CD4-positive, alpha-beta T cell treated with Interleukin-17A for 4 hours (primary cell): ENCODE measurements around the gene PCDH9.
"Not testable (repeated sequence)": the region's sequence is repeated elsewhere in the genome, so short reads cannot be mapped to it uniquely, and the experiment has no call there.

Experiments used
- DNase-seq: peaks from one replicate; pipeline ENCODE4 v3.0.0-alpha.2; 2020; ENCODE audit warnings: mixed read lengths

Gene PCDH9

DNA sequence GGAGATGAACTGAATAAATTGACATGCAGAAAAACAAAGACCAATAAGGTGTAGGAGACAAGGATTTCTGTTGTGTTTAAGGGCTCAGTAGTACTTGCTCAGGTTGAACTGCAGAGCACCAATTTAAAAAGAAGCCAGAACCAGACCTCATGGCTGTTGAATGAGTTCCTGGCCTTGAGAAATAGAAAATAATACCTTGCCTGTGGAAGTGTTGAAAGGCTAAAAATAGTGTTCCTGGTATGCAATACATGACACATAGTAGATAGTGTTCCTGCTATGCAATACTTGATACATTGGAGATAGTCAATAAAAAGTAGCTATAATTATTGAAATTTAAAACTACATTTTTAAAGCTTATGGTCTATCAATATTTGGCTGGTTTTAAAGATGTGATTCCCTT is 595.8 kb downstream of the PCDH9 start:
- no peak for DNase-seq

DNA sequence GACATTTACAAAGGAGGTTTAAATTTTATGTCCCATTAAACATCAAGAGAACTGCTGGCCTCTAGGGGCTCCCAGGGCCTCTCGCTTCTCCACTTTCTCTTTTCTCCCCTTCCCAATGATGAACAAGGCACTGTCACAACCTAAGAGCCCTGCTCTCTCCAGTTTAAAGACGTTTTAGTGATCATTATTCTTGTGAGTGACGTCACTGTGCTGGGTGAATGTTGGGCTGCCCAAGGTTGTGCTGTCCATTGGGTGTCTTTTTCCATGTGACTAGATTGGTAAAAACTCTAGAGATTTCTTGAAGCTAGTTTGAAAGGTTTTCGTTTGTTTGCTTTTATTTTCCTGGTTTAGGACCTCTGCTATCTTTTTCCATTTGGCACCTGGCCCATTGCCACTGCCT is 602.6 kb downstream of the PCDH9 start:
- DNase-seq = no peak

DNA sequence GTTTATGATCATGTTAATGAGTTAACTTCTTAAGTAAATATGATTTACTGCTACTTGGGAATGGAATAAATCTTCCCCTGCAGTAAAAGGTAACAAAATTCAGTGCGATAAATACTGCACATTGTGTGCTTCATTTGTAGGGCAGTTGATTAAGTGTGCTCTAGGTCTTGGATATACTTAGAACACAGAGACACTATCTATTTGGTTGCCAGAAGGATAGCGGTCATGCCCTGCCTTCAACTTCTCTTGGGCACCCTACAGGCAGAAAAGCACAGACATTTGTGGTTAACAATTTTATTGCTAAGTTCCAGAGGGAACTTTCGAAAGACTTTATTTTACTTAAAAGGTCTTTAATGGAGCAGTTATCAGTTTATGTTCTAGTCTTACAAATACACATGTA is 605.8 kb downstream of the PCDH9 start:
- DNase-seq = no peak

DNA sequence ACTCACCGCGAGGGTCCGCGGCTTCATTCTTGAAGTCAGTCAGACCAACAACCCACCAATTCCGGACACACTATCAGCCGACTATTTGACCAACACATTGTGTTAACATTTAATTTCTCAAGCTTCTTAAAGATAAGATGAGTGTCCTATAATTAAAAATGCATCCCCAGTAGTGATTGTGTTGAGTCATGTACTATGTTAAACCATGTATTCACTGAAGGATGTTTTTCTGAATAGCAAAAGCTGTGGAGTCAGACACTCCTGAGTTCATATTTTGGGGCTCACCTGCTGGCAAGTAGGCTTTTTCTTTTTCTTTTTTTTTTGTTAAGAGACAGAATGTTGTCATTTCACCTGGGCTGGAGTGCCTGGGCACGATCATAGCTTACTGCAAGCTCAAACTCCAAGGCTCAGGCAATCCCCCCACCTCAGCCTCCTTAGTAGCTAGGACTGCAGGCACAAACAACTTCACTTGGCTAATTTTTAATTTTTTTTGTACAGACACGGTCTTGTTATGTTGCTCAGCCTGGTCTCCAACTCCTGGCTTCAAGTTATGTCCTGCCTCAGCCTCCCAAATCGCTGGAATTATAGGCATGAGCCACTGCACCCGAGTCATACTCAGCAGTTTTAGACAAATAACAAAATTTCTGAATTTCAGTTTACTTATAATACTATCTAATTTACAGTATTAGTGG is 606.9 kb downstream of the PCDH9 start:
- no peak for DNase-seq

DNA sequence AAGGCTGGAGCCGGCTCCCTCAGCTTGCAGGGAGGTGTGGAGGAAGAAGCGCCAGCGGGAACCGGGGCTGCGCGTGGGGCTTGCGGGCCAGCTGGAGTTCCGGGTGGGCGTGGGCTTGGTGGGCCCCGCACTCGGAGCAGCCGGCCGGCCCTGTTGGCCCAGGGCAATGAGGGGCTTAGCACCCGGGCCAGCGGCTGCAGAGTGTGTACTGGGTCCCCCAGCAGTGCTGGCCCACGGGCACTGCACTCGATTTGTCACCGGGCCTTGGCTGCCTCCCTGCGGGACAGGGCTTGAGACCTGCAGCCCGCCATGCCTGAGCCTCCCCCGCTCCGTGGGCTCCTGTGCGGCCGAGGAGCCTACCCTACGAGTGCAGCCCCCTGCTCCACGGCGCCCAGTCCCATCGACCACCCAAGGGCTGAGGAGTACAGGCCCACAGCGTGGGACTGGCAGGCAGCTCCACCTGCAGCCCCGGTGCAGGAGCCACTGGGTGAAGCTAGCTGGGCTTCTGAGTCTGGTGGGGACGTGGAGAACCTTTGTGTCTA is 608.2 kb downstream of the PCDH9 start:
- DNase-seq = not testable (repeated sequence)

DNA sequence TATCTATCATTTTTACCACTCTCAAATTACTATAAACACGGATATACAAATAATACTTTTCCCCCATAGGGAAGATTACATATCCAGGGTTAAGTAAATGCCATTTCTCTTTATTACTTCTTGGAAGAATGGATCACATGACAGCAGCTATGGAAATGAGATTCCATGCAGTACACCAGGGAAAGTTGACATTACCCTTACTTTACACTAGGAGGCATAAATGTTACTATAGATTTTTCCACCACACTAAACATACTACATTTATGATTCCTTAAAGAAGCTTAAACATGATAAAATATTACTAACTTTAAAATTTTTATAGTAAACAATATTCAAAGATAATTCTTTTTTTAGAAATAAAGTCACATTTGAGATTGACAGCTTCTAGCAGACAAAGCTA is 611.4 kb downstream of the PCDH9 start:
- no peak for DNase-seq

DNA sequence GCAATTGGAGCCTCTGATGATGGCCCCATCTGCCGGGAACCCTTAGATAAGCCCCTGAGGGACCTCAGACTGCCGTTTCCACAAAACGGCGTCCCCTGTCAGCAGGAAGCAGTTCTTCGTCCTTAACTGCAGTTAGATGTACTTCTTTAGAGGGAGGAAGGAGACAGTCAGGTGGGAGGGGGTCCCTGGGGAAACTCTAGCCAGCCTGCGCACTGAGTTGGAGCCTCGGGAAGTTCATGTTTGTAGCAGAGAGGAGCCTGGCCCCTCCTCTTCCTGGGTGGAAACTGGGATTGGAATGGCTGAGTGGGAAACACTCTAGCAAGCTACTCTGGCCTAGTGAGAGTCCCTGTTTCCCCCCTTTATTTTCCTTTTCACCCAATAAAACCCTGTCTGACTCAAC is 612.4 kb downstream of the PCDH9 start:
- DNase-seq = no peak

DNA sequence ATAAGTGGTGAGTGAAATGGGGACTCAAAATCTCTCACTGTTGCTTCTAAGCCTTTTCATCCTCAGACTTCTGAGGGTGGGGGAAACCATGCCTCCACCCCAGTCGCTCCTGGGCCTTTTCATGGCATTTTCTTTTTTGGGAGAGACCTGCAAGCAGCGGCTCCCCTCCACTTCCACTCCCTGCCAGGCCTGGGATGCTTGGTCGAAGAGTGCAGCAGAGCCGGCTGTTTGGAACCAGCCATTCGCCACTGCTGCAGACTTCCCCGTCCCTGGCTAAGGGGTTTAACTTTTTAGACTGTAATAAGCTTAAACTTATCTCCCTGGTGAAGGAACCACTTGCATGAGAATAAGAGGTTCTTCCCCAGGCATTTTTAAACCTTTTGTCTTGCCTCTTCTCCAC is 617.2 kb downstream of the PCDH9 start:
- DNase-seq = no peak

DNA sequence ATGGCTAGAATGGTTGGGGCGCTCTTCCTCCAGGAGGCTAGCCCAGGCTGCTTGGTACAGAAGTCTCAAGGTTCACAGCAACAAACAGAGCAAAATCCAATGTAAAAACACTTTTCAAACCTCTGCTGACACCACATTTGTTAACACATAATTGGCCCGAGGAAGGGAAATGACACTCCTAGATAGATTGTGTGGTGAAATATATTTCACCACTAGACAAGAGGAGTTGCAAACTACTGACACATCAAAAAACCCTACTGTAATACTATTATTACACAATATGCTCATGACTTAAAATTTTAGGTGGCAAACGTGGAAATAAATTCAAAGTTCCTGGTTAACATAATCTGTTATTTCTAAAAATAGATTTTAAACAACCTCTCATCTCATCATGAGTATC is 643.6 kb downstream of the PCDH9 start:
- no peak for DNase-seq

DNA sequence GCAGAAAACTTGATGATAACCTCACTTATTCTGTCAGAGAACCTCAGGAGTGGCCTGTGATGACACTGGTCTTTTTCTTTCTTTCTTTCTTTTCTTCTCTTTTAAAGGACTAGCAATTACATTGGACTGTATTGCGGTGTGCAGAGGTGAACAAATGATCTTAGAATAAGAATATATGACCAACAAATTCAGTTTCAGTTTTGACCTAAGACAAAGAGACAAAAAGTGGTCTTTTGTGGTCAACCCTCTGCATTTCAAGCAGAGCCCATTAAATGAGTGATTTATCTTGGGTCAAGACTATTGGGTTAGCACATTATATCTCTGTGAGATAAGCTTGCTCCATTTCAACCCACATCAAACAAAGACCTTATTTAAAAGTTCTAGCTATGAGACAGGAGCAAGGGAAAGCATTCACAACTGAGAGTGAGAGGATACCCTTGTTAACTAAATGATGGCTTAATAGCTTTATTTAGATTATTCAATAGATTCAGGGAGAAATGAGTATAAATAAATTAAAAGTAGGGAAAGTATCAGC is 644.4 kb downstream of the PCDH9 start:
- no peak for DNase-seq

DNA sequence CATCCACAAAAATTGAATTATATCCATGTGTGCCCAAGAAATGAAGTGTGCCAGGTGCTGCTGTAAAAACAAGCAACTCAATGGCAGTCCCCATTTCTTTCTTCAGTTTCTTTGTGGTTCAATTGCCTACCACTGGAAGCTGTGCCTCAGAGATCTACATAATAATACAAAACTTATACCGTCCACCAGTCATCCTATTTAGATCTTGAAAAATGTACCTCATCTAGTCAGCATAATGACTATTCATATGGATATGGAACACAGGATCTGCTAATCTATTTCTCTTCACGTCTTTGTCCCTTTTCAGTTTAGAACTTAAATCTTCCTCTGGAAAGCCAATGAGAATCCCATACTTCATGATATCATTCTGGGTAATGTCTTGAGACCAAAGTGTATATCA is 648.5 kb downstream of the PCDH9 start:
- no peak for DNase-seq

DNA sequence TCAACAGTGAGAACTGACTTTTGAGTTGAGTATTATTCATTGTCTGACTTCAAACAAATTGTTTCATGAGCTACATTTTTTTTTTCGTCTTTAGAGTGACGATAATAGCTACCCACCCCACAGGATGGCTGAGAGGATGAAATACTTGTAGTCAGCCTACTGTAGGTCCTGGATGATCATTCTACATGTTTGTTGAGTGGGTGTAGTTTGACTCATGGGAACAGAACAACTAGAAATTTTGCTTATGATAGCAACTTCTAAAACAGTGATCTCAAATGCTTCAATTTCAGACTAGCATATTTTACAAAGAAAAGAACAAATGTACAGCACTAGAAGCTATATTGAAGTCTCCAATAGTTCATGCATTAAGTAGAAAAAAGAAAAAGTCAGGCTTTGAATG is 651.8 kb downstream of the PCDH9 start:
- no peak for DNase-seq

DNA sequence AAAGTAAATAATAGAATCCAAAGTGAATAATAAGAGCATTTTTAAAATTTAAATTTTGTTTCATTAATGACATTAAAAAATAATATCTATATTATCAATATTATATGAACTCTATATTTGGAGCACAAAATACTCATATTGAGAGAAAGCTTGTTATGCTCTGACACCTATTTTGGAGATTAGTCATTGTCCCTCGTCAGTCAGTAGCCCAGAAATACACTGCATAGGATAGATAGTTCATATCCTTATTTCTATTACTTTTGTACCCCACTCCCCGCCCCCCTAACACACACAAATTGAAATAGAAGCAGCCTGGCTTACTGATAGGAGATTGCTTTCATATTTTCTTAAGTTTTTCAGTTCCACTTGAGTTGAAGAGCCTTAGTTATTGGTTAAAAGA is 652.8 kb downstream of the PCDH9 start:
- DNase-seq = no peak

DNA sequence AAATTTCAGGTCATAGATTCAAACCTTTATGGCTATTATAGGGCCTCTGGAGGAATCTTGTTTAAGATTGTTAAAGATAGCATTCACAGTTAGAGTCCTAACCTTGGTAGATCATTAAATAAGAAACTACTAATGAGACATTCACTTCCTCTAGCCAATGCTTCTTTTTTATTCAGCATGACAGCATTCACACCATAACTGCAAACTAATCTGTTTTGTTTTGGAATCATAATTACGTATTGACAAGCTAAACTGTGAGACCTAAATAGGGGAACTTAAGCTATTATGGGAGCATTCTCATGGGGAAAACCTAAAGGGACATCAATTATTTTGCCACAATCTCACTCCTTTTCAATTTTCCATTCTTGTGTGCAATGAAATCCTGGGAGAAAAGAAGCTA is 653.8 kb downstream of the PCDH9 start:
- DNase-seq = no peak

DNA sequence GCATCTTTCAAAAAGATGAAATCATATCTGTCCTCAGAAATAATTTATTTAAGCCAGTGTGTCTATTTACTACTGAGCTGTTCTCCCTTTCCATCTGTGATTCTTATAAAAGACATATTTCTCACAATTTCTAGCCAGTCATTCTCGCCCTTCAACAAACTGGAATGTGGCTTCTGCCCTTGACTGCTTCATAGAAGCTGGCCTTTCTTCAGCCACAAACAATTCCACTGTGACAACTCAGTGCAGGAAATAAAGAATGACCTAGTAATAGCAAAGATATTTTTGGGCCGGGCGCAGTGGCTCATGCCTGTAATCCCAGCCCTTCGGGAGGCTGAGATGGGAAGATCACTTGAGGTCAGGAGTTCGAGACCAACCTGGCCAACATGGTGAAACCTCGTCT is 655.5 kb downstream of the PCDH9 start:
- no peak for DNase-seq

DNA sequence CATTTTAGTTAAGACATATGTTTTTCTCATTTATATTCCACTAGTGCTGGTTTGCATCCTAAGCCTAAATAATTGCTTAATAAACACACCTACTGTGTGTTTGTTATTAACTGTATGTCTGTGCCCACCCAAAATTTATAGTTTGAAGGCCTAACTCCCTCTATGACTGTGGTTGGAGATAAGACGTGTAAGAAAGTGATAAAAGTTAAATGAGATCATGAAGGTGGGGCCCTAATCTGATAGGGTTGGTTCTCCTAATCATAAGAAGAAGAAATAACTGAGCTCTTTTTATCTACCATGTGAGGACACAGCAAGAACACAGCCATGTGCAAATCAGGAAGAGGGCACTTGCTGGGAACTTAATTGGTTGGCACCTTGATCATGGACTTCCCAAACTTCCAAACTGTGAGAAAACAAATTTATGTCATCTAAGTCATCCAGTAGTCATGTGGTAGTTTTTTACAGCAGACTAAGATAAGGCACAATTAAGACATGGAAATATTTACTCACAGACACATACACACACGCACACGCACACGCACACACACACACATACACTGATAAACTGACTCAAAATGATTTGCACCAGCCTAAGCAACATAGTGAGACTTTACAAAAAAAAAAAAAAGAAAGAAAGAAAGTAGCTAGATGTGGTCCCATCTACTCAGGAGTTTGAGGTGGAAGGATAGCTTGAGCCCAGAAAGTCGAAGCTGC is 662.1 kb downstream of the PCDH9 start:
- DNase-seq = no peak

DNA sequence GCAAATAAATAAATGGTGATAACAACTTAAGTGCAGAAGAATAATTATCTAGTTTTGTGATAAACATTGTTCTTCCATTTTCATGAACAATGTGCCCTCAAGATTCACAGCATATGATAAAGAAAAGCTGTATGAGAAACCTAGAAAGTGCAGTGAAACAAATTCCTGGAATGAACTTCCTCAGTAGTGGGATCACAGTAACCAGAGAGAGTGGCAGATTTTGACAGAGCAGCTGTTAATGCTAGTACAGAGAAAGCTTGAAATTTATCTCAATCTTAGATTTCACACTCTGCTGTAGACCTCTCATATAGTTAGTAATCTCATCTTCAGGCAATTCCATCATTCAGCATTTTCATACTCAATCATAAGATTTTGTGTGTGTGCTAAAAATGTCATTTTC is 664.9 kb downstream of the PCDH9 start:
- no peak for DNase-seq

DNA sequence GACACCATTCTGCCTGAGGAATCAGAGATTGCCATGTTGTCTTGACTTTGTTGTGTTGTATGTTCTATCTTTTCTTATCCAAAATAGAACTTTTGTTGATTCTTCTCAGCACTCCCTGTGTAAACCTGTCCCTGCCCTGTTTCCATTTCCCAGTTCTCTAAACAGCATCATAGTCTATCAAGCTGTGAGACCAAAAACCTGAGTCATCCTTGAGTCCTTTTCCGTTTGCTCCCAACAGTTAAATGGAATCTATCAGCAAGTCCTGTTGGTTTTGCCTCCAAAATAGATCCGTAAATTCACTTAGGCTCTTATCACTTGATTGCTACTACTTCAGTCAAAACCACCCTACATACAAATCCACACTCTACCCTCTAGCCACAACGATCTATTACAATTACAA is 667.1 kb downstream of the PCDH9 start:
- no peak for DNase-seq

DNA sequence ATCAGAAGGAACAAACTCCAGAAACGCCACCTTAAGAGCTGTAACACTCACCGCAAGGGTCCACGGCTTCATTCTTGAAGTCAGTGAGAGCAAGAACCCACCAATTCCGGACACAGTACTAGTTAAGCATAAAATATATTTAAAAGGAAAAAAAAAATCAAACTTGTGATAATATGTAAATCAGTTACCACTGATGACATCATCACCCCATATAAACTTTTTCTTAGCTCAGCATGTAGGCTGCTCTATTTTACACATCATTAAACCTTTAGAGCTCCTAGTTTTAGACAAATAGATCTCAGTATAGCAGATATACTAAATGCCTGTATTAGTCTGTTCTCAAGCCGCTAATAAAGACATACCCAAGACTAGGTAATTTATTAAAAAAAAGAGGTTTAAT is 668.1 kb downstream of the PCDH9 start:
- no peak for DNase-seq

DNA sequence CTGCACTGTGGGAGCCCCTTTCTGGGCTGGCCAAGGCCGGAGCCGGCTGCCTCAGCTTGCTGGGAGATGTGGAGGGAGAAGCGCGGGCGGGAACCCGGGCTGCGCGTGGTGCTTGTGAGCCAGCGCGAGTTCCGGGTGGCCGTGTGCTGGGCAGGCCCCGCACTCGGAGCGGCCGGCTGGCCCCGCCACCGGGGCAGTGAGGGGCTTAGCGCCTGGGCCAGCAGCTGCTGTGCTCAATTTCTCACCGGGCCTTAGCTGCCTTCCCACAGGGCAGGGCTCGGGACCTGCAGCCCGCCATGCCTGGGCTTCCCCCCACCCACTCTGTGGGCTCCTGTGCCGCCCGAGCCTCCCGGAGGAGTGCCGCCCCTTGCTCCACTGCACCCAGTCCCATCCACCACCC is 669.1 kb downstream of the PCDH9 start:
- DNase-seq = no peak

DNA sequence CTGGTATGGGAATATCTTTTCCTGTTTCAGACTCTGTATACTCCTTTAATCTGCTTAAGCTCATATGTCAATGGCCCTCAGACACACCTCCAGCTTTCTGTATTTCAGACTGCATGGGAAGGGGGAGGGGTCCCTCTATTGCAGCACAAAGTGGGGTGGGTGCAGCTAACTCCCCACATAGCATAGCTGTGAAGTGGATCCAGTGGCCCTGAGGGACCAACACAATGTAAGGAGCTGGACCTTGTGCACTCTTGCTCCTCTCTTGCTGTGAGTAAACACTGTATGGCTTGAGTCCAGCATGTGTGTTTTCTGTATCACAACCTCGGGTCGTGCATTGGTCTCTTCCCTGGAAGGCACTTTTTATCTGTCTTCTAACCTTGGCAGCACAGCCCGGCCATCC is 669.9 kb downstream of the PCDH9 start:
- no peak for DNase-seq

DNA sequence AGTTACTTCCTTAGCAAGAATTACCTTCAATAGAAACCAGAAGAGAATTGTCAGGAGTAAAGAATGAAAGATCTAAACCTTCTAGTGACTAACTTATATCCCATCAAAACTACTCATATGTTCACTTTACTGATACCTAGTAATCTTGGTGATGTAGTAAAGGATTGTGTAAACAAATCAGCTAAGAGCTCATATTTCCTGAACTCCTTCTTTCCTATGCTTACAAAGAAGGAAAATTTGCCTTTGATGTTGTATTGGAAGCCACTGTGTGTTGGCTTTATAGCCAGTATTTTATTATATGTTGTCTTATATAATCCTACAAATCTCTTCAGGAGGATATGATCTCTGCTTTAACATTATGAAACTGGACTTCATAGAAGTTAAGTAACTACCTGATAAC is 671.0 kb downstream of the PCDH9 start:
- DNase-seq = no peak

DNA sequence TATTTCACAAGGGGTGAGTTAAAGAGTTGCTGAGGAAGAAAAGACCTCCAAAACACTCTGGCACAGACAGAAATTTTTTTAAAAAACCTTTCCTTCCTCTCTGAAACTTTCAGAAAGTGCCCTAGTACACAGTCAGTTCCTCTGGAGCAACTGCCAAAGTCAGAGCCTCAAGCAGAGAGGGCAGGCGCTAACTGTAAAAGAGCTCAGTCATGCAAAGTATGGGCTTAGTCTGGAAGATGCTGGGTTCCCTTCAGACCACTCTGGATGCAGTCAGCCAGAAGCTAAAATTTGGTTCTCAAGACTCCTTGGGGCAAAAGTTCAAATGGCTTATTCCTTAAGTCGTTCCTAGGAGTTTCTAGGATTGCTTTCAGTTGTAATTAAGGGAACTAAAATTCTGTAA is 671.6 kb downstream of the PCDH9 start:
- DNase-seq = no peak

DNA sequence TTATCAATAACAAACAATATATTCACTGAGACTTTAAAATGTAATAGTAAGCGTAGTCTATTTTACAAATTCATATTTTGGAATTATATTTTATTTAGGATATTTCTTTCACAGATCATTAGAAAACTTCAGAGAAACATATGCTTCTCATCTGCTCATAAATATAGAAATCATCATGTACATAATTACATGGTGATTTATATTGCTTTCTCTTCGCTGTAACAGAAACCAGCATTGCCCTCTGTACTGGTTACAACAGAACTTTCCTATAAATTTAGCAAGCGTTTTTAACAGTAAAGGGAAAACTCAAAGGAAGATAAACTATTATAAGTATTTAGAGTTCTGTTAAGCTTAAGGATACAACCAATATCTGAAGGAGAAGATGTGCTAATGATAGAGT is 672.8 kb downstream of the PCDH9 start:
- DNase-seq = no peak
